GM18517 (cell line): ENCODE data around the gene HS6ST2.
"Not testable (repeated sequence)": the region's sequence is repeated elsewhere in the genome, so short reads cannot be mapped to it uniquely, and the experiment has no call there.

Experiments used
- ATAC-seq: cut with Tn5 transposase; IDR thresholded peaks from one replicate; pipeline ENCODE4 v1.9.1; 2021; ENCODE audit warnings: mild to moderate bottlenecking, moderate library complexity; ENCODE audit not compliant: unreplicated experiment

Gene HS6ST2

DNA sequence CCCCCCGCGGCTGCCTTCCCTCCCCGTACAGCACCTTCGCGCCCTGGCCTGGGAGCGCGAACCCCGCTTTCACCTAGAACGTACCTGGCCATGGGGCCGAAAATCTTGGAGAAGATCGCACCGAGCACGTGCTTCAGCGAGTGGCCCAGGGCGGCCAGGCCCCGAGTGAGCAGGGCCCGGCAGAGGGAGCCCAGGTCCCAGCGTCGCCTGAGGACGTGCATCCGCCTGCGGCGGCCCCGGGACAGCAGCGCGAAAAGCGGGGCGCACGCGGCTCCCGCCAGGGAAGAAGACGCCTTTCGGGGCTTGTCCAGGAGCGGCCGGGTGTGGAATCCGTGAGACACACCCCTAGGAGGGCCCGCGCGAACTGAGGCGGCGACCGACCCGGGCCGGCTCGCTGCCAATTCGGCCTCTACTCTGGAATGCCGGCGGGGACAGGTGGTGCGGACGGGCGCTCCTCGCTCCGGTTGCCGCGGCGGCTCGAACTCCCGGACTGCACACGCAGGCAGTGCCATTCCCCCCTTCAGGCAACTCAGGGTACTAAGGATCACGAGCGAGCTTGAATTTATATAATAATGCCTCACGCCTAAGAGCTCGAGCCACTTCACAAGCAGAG is at the start of gene HS6ST2:
HS6ST2 (minus strand) TSS at position 539 of the 613 bp plus-strand sequence.
- ATAC-seq, result no peak

DNA sequence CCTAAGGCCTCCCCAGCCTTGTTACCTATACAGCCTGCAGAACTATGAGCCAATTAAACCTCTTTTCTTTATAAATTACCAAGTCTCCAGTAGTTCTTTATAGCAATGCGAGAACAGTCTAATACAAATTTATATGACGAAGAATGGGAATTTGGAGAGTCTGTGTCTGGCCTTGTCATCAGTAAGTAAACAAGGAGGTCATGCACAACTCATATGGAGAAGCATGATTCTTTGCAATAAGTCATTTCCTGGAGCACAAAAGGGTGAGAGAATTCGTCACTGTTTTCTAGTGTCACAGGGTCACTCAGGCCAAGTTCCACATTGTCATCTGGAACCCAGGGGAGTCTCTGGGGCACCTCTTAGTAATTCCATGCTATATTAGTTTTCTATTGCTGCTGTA is 49.0 kb upstream of the HS6ST2 start:
- ATAC-seq, result no peak

DNA sequence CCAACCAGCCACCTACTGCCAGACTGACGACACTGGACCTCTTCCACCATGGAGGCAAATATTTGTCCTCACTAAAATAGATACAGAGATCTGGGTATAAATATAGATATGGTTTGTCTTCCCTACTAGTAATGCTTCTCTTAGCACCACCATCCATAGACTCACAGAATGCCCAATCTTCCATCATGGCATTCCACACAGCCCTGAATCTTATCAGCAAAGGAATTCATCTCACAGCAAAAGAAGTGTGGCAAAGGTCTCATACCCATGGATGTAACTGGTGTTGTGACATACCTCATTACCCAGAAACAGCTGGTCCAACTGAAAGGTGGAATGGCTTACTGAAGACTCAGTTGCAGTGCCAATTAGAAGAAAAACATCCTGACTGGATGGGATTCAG is 47.2 kb upstream of the HS6ST2 start:
- ATAC-seq, result no peak

DNA sequence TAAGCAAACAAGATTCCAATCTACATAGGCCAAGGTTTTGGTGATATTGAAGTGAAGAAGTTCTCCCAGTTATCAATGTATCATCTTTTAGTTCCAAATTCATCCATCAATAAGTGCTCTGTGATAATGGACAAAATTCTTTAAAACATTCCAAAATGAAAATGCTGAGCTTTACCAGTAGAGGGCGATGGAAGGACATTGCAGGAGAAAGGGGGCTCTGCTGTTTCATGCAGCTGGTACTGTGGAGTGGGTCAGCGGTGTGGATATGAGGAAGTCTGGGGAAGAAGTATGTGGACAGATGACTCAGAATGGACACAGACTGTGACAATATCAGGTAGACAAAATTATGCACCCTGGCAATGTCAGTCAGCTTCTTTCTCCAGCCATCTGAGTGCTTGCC is 46.6 kb upstream of the HS6ST2 start:
- no peak for ATAC-seq

DNA sequence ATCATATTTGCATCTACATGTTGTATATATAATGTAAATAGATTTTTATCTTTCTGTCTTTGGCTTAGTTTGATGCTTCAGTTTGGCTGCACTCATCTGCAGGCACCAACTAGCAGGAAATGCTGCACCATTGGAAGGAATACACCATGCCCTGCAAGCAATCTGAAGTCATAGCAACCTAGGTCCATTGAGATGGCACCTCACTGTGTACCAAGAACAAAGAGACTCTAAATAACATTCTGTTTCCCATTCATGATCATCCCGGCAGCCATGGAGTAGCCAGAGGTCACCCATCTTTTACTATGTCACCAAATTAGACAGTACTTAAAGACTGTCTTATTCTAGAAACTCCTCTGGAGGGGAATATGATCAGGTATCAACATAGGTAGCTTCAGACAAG is 40.8 kb upstream of the HS6ST2 start:
- ATAC-seq, result no peak

DNA sequence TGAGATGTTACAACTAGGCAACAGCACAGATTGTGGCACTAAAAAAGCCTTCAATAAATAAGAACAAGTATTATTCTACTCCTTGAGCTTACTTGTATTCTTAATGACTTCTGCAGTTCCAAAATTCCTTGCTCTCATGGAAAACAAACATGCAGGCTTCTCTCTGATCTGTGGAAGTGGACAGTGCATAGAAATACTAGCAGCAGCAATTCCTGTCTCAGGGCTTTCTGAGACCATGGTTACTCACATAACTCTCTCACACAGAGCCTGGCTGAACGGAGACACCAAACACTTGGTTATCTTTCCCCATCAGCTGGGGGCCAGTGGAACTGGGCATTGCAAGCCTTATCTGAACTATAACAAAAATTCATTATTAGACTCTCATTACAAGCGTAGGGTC is 32.4 kb upstream of the HS6ST2 start:
- ATAC-seq, result no peak

DNA sequence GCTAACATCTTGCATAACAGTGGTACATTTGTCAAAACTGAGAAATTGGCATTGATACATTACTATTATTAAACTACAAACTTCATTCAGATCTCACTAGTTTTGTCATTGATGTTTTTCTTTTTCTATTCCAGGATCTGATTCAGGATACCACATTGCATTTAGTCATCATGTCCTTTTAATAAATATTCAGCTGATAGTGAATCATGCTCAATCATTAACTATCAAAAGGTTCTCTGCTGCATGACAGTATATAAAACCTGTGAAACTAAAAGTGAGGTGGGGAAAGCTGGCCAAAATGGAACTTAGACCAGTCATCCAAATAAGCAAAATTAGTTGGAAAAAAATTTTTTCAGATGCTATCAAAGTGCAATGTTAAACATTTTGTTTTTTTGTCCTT is 28.1 kb upstream of the HS6ST2 start:
- no peak for ATAC-seq

DNA sequence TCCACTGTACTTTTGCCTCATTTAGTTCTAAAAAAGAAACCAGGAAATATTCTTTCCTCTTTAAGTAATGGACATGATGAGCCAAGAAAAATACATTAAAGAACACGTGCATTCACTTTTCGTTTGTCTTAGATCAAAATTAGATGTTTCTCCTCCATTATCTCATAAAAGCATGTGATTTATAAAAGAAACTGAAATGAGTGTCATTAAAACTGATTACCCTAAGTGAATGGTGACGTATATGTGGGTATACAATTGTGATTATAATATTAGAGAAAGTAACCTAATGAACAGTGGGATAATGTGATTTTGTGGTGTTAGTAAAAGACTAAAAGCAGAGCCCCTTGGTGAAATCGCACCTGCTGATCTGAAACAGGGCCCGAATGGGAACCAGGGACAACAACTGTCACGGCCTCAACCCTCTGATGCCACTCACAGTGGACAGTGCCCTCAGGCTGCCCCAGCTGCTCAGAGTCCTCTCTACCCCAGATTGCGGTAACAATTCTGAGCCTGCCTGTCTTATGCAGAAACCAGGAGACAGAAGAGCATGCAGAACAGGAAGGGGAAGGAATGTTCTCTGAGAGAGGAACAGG is 25.7 kb upstream of the HS6ST2 start:
- ATAC-seq, result no peak

DNA sequence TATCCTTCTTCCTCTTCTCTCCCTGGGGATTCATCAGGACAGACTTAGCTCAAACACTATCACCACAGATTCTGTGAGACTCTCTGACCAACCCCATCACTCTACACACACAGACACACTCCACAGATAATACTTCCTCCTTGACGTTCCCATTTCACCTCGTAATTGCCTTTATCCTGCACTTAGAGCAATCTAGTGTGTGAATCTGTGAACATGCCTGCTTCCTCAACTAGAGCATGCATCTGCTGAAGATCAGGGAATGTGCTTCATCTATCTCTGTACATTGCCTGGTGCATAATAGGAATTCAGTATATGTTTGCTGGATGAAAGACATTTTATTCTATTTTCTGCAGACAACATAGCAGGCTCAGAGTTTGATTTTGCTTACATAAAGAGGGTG is 25.1 kb upstream of the HS6ST2 start:
- no peak for ATAC-seq

DNA sequence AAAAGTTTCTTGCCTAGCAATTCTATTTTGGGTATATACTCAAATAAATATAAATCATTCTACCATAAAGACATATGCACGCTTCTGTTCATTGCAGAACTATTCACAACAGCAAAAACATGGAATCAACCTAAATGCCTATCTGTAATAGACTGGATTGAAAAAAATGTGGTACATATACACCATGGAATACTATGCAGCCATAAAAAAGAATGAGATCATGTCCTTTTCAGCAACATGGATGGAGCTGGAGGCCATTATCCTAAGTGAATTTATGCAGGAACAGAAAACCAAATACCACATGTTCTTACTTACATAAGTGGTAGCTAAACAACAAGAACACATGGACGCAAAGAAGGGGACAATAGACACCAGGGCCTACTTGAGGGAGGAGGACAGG is 21.6 kb upstream of the HS6ST2 start:
- not testable (repeated sequence) for ATAC-seq

DNA sequence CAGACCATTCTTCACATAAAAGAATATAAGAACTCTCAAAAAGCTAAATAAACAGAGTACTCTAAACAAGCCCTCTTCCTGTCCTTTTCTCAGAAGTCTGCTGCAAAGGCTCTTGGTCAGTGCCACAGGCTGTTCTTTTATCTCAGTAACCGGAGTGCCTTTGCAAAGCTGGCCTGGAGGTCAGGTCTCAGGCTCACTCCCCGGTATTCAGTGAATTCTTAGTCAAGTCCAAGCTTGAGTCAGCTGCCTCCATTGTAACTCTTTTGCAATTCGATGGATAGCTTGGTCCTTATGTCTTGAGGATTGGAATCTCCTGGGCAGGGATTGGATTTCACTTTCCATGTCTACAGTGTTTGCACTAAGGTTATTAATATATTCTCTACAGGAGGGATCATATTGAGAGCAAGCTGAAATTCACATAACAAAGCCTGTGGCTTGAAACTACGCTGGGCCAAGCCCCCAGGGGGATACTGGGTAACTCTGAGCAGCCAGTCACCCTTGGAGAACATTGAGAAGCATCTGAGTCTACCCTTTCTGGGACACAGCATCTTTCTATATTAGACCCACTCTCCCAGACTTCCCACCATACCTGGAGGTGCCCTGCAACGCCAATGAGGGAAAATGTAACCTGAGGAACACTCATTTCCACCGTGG is 10.0 kb upstream of the HS6ST2 start:
- no peak for ATAC-seq

DNA sequence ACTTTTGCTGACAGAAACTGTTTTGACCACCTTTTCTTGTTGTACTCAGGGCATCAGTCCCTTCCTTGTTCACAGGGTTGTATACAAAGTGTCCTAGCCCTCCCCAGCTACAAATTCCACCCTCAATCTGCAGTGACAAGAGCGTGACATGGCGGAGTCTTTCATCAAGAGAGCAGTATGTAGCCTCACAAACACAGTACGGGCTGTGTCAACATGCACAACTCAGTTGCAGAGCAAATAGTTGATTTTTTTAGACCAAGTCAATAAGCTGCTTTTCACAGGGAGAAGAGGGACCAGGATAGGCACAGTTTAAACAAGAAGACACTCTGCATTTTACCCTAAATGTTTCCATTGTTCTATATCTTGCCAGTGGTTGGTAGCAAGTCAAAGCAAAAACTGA is 8.6 kb upstream of the HS6ST2 start:
- no peak for ATAC-seq

DNA sequence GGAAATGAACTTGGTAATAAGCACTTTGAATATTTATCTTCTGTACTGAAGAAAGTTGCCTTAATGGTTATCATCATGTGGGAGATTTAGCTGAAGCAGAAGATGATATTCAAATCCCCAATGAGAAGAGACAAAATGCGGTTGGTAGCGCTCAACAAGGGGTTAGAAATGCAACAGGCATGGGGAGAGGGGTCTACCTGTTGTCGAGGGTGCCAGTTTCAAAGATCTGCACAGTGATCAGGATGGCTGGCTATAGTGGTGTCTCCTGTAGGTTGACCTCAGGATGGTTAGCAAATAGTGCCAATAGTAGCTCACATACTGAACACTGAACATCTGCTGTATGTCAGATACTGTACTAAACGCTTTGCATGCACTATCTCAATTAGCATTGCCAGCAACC is 7.0 kb upstream of the HS6ST2 start:
- ATAC-seq, result no peak

DNA sequence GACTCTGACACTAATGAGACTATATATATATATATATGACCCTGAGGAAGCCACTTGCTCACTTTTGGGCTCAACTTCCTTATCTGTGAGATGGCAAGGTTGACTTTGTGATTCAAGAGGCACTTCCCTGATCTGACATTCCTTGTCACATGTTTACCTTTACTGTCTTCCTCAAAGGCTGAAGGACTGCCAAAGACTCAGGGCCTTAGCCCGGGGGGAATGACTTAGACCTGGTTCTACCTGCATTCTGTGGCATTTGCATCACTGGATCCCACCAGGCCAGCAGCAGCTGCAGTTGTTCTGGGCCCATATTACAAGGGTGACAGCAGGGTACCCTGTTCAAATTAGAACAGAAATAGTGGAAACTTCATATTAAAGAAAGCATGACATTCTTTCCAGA is 3.1 kb upstream of the HS6ST2 start:
- no peak for ATAC-seq

DNA sequence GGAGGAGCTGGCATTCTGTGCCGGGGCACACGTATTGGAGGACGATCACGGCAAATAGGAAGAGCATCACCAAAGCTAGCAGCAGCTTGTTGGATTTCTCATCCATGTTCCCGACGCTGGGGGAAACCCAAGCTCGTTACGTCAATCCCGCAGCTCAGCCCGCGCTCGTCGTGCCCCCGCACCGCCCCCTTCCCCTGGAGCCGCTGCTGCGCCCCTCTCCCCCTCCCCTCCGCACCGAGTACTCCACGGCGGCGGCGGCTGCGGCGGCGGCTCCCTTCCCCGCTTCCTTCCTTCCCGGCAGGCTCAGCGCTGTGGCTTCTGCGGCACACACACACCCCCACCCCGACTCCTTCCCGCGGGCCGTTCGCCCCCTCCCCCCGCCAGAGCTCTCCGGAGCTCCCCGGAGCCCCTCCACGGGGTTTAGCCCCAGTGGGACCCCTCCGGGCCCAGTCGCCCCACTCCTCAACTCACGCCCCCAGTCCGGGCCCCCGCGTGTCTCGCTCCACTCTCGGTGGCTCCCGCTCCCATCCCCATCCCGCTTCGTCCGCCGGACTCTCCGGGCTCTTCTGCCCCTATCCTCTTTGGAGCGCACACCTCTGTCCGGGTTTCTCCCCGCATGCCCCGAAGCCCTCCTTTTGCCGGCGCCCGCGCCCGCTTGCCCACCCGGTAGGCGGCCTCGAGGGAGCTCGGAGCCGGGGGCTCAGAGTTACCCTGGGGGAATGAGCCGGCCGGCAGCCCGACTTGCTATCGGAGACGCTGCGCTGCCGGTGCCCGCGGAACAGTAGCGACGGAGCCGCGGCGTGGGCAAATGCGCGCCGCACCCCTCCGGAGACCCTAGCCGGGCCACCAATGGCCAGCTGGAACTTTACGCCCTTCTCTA is 978 bp downstream of the HS6ST2 start:
- ATAC-seq, result no peak

DNA sequence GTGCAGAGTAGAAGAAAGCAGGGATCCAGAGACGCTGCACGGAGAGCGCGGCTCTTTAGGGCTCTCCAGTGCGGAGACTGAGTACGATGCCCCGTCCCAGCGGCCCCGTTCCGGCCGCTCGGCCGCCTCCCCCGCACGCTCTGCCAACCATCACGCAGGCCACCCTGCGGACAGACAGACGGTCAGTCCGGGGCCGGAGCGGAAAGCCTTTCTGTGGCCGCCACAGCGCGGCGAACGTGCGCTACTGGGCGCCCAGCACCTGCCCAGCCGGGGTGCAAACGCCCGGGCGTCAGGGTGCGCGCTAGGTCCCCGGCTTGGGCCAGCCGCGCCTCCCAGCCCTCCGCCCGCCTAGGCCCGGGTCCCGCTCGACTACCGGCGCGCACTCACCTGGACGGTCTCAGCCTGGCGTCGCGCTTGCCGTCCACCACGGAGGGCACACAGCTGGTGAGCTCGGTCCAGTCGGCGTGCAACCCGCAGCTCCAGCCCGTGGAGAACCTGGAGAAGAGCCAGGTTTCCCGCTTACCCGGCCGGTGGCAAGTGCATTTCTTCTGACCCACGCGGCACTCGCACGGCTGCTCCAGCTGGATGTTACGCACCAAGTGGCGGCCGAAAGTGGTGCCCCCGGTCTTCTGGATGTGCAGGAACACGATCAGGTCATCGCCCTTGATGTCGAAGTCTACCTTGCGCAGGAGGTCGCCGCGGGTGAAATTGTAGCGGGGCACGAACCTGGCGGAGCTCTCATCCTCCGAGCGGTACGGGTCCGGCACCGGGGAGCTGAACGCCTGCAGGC is 1.8 kb downstream of the HS6ST2 start:
- ATAC-seq, result no peak

DNA sequence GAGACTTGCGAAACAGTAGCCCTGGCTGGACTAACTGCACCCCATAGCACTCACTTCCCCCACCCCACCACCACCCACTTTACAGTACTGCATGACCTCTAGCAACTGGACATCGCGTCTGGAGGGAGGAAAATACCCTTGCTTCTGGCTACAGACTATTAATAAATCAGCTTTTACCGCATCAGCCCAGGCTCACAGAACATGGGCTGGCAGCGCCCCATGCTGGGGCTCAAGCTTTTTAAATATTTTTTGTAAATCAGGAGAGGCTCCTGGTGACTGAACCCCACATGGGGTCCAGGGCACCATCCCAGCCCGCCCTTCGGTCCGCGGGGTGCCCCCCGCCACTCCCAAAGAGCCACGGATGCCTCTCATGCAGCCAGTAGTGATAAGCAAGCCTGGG is 2.7 kb downstream of the HS6ST2 start:
- no peak for ATAC-seq

DNA sequence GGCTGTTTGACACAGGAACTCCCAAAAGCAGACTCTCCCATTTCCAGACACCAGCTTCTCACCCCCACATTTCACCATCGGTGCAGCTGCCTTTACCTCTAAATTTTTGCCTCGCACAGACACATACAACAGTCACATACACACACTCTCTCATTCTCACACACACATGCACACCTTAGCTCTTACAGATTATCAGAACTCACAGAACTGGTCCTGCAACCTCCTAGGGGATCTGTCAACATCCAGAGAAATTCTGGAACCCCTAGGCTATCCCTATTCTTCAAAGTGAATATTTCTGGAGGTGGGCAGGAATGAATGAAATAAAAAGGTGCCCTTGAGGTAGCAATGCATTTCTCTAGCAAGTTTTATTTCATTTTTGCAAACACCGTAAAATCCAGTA is 4.1 kb downstream of the HS6ST2 start:
- no peak for ATAC-seq

DNA sequence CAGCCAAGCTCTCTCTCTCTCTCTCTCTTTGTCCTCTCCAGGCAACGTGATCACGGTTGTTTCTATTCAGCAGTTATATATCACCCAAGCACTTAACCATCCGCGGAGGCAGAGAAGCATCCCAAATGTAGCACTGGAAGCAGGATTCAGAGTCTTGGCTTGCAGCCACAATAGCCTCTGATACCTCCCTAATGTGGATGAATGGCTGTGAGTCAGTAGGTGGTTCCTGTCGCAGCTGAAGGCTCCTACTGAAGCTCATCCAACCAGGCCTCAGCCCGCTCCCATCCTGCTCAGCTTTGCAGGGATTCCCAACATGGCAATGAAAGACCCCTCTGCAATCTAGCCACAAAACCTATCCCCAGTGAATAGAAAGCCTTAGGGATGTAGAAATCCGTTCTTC is 5.1 kb downstream of the HS6ST2 start:
- no peak for ATAC-seq

DNA sequence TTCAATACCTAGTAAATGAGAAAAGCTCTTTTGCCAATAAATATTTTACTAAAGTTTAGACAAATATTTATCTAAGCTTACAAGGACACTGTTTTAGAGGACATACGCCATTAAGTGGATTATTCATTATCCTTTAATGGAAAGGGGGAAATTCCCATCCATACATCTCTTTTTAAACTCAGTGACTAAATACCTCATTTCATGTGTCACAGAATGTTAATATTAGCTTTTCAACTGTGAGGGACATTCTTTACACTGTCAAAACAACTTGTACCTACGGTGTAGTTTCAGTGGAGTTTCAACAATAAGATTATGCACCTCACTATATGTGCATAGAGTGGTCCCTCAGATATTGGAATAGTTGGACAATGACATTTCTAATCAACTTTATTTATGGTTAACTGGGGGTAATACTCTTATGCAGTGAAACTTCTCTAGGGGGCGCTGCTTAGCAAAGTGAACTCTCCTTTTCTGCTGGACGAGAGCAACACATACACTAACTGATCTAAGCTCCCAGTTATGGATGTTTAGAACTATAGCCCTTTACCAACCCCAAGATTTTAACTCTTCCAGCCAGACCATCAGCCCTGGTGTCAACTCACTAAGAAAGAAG is 9.7 kb downstream of the HS6ST2 start:
- no peak for ATAC-seq
